Hematopoietic multipotent progenitor cell treated with erythropoietin and hydrocortisone succinate and interleukin-3 and kit ligand, for 17 days (in vitro differentiated cells): ENCODE results near the gene PEPD.

Experiments
- DNase-seq: peaks from one replicate; pipeline ENCODE4 v3.0.0-alpha.2; 2015; ENCODE audit warnings: low spot score

Gene PEPD

GRCh38 chr19:33458807-33459206, 62.8 kb downstream of the PEPD start:
- no peak for DNase-seq

DNA sequence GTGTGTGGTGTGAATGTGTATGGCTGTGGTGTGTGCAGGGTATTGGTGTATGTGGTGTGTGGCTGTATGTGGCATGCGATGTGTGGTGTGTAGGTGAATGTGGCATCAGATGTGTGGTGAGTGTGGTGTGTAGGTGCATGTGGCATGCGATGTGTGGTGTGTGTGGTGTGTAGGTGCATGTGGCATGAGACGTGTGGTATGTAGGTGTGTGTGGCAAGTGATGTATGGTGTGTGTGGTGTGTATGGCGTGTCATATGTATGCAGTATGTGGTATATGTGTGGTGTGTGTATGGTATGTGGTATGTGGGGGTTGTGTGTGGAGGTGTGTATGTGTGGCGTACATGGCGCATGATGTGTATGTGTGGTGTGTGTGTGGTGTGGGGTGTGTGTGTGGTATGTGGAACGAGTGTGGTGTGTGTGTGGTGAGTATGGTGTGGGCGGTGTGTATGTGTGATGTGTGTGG, 63.4 kb downstream of the PEPD start:
- no peak for DNase-seq

GRCh38 chr19:33456845-33457220, 64.8 kb downstream of the PEPD start:
- no peak for DNase-seq

DNA sequence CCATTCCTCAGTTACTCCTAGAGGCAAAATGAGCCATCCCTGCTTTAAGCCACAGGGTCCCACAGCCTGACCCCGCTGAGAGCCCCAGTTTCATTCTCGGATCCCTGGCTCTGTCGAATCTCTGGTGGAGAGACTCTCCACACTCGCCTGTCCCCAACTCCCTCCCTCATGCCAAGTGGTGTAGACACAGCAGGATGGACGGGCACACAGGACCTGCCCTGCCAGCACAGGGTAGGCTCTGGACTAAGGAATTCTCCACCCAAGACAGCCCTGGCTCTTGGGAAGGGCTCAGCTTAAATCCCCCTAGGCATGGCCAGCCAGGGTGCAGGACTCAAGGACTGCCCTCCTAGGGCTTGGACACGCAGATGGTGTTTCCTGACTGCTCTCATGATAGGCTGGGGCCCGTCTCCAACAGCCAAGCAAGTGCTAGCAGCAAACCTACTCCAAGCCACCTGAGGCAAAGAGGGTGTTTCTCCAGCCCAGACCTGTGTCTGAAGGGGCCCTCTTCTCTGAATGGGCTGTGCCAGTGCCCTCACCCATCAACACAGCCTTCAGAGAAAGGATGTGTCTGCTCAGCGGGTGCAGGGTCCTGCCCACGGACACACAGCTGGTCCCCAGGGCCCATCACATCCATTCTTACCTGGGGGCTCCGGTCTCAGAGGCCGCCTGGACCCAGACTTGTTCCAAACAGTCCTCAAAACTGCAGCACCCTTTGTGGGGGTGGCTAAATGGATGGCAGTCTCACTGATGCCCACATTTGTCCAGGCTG, 65.3 kb downstream of the PEPD start:
- no peak for DNase-seq

DNA sequence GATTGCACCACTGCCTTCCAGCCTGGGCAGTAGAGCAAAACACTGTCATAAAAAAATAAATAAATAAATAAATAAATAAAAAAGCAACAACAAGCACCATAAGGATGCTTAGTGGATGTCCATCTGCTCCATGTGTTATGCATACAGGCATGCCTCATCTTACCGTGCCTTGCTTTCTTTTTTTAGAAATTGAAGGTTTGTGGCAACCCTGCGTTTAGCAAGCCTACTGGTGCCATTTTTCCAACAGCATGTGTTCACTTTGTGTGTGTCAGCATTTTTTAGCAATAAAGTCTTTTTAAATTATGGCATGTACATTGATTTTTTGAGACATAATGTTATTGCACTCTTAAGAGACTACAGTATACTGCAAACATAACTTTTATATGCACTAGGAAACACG, 68.3 kb downstream of the PEPD start:
- DNase-seq, result no peak

DNA sequence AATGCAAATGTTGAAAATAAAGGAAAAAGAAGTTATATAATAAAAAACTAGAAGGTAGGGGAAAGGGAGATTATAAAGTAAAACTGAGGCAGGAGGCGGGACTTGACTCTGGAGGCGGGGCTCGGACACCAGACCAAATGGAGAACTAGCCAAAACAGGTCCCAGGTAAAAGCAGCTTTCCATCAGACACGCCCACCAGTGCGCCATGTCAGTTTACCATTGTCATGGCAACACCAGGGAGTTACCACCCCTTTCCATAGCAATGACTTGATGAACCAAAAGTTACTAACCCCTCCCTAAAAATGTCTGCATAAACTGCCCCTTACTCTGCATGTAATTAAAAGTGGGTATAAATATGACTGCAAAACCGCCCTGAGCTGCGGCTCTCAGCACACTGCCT, 70.9 kb downstream of the PEPD start:
- no peak for DNase-seq

DNA sequence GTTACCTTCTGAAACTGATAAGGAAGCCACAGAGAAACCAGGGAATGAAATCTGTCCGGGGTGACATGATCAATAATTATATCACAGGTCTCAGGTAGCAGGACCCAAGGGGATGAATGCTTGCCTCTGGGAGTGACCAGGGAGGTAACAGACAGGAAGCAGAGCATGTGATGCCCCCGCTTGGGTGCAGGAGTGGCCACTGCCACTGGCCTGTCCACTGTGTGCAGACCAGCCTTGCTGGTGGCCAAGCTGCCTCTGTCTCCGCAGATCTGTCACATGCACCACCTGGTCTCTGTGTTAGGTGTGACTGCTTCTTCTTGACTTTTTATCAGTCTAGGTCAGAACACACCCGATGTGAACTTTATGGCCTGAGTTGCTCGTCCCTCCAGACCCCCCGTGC, 71.8 kb downstream of the PEPD start:
- no peak for DNase-seq

- DNase-seq, result no peak
Measured at GRCh38 chr19:33448159-33448516, 73.5 kb downstream of the PEPD start.

DNA sequence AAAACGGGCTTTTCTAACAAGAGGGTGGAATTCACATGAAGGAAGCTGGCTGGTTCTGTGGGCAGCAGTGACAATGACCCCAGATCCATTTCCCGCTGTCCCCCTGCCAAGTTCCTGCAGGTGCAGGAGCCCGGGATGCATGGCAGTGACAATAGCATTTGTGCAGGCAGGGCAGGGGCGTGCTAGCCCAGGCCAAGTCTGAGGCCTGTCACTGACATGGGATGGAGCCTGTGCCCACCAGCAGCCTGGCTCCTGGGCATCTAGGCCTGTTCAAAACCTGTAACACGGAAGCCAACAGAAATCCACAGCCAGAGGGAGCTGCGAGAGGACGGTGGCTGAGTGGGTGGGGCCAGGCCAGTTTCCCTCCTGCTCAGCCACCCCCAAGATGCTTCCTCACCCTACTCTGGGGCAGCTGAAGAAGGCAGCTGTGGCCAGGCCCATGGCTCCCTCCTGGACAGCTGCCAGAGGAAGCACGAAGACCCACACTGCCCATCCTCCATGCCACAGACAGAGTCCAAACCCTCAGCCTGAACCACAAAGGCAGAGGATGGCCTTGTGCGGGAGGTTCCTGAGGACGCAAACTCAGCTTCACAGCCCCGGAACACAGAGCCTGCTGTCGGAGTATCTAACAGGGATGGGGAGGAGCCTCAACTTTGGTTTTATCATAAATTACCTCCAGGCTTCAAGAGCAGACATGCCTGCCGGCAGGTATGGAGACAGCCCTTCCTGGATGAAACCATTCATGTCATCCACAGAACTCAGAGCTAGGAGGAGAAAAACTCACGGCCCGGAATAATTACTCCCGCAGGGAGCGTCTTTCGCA, 74.0 kb downstream of the PEPD start:
- no peak for DNase-seq

DNA sequence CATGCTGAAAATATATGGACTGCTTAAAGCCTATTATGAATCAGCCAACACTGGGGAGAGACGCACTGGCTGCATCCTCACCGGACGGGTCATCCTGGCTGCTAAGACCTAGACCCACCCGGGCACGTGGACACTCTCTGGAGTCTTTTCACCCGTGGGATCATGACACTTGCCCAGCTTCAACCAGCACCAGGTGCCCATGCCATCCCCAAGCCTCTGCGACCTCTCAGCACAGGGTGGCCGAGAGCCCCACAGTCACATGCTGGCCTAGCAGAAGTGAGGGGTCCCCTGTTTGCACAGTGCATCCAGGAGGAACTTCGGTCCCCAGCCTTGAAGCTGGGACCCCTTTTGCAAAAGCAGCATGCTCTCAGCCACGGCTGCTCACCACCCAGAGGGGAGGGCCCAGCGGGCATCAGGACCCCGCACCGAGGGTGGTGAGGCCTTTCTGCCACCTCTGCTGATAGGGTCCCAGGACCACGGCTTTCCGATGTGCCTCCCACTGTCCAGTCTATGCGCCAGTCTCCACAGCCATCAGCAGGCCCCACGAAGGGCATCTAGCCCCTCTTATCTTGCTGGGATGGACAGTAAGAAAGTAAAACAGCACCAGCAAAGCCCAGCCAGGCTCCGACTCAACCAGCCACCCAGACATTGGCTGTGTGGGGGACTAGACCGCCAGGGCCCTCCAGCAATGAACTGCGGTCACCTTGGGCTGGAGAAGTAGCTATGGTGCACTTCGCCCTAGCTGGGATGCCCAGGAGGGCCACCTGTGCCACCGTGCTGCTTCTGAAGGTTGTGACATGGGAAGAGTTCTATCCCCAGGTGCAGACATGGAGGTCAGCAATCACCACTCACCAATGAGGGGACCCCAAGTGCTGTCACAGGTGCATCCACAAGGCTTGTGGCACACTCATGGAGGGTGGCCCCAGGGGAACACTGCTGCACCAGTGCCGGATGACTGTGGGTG, 75.0 kb downstream of the PEPD start:
- DNase-seq, result no peak

DNA sequence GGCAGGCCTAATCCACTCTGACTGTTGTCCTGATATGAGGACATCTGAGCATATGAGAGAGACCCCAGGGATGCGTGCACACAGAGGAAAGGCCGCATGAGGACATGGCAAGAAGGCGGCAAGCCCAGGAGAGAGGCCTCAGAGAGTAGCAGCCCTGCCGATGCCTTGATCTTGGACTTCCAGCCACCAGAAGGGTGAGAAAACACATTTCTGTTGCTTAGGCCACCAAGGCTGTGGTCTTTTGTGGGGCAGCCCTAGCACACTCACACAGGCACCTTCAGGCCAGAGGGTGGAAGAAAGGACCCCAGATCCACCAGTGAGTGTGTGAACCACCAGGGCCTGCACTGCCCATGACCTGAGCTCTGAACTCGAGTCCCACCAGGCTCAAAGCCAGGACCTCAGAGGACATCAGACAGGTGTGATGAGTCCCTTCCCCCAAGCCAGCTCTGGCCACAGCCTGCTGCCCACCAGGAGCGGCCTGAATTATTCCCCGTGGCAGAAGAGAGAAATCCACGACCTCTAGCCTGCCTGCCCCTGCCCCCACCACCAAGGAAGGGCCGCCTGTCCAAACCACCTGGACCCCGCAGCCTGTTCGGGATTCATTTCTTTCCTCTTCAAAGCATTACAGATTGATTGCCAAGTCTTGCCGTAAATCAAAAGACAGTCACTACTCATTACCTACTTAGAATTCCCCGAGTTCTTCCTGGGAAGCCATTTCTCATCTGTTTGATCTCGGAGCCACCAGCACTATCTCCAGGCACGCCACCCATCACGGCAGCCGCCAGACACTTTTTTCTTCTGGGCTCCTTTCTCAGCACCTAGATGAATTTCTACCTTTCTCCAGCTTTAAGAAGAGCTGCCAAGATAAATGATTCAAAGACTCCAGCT, 75.9 kb downstream of the PEPD start:
- no peak for DNase-seq

DNA sequence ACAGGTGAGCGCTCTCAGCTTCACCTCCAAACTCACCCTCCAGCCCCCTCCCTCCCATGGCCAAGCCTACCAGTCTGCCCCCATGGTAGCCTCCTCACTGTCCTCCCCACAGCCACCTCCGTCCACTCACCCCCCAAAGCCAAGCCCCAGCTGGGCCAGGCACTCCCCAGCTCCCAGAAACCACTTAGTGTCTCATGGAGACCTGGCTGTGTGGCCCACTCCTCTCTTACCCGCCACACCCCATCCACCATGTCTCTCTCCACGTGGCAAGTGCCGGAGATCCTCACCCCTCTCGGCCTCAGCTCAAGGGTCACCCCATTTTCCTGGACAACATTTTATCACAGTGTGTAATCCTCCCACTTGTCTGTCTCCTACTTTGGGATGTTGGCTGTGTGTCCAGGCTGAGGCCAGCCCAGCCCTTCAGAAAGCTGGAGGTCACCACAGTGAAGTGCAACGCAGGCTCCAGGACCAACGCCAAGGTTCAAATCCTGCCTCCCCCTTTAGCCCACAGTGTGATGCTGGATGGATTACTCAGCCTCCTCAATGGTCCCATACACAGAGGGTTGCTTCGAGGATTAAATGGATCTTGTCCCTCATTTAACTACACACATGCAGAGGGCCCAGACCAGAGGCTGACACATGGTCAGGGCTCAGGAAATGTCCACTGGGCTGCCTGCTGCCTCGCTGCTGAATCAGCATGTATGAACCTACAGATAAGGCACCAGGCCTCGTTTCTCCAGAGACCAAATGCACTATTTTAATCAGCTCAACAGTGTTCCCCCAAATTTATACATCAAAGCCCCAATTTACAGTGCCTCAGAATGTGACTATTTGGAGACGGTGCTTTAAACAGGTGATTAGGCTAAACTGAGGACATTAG, 76.8 kb downstream of the PEPD start:
- DNase-seq, result no peak

GRCh38 chr19:33443638-33444561, 77.7 kb downstream of the PEPD start:
- no peak for DNase-seq

- no peak for DNase-seq
Measured at GRCh38 chr19:33442706-33443105, 78.9 kb downstream of the PEPD start.

- DNase-seq, result no peak
Measured at GRCh38 chr19:33441828-33442227, 79.8 kb downstream of the PEPD start.

GRCh38 chr19:33441277-33441699, 80.3 kb downstream of the PEPD start:
- DNase-seq, result no peak

DNA sequence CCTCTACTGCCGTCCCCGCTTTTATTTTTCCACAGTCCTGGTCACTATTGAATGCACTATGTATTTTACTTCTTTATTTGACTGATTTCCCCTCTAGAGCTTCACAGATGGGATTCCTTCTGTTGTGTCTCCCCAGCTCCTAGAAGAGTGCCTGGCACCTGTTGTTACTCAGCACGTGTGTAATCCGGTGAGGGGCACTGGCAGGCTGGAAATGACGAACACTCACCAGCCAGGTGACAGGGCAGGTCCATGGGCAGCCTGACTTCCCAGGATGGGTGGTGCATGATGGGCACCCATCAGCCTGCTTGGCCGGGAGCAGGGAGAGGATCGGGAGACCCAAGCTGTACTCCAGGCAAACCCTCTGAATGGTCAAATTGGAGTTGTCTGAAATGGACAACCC, 80.9 kb downstream of the PEPD start:
- no peak for DNase-seq

- no peak for DNase-seq
Measured at GRCh38 chr19:33440241-33440640, 81.3 kb downstream of the PEPD start.
